22Rv1 (cell line): ENCODE data around the gene DTD1.

Source experiments
- H3K27ac ChIP-seq: fragments of 450-650 bp; 2 replicates; pipeline ENCODE4 v1.5.1; 2017
- CTCF ChIP-seq: fragments of 450-650 bp; IDR thresholded peaks from 2 replicates; pipeline ENCODE4 v1.5.1; 2017; ENCODE audit warnings: mild to moderate bottlenecking
- ZFX ChIP-seq: fragments of 450-650 bp; IDR thresholded peaks from 2 replicates; pipeline ENCODE4 v1.6.1; 2017; ENCODE audit warnings: antibody characterized with exemption, borderline replicate concordance

DTD1 gene

DNA sequence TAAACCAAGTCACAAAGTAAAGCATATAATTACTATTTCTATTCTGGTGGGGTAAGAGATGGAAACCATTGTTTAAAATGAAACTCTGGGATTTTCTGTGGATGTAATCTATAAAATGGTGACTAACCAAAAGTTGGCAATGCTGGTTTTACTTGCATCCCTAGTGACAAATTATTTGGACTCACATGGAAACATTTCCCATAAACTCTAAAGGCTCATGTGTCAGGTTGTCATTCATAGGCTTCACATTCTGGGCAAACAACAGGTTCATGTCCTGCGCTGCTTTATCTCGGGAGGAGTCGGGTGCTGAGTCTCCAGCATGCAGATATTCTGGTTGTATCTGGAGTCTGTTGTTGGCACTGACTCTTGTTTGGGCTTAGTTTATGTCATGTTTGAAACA is 127.7 kb downstream of the DTD1 start:
- no peak overlapping the region for H3K27ac ChIP-seq
- TF ChIP-seq ZFX (no peak), CTCF (no peak)

DNA sequence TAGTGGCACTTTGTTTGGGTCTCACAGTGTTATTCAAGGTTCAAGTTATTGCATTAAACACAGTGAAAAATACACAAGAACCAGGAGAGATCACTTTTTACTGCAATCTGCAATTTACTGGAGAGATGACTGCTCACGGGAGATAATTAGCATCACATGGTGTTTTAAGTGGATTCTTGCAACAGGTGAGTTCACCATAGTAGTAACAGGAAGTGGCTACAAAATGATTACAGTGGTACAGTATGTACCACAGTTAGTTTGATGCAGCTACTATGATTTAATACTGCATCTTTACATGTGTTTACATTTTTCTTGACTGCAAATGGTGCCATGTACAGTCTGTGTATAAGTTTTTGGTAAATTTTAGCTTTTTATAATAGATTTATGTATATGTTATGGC is 129.2 kb downstream of the DTD1 start:
- no peak overlapping the region for H3K27ac ChIP-seq
- TF ChIP-seq CTCF: no peak
- TF ChIP-seq ZFX: no peak

- no peak overlapping the region for H3K27ac ChIP-seq
- TF ChIP-seq CTCF: peak; percentile 12; the same call in 1 of the 2 replicates
- TF ChIP-seq ZFX: no peak
Observed at GRCh38 chr20:18718129-18718528, 130.3 kb downstream of the DTD1 start.

- no peak overlapping the region for H3K27ac ChIP-seq
- TF ChIP-seq ZFX (no peak), CTCF (no peak)
Observed at GRCh38 chr20:18719426-18719825, 131.6 kb downstream of the DTD1 start.

DNA sequence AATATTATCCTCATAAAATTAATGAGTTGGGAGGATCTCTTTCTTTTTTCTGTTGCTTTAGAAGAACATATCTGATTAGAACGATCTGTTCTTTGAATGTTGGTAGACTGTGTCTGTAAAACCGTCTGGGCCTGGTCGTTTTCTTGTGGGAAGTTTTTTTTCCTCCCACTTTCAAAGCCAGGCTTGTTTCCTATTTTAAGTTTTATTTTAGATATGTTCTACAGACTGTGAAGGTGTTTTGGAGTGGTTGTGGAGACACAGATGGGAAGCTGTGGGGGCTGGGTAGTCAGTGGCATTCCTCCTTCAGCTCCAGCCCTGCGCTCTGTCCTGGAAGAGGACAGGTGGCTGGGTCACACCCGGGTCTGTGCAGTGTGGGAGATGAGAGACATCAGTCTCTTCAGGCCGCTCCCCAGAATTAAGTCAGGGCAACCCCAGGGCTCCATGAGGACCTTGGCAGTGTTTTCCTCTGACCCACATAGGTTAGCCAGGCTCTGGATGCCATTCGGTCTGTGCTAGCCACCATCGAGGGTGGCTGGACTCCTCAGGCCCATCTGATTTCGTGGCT is 133.8 kb downstream of the DTD1 start:
- H3K27ac ChIP-seq: no peak overlapping the region
- TF ChIP-seq CTCF (no peak), ZFX (no peak)

DNA sequence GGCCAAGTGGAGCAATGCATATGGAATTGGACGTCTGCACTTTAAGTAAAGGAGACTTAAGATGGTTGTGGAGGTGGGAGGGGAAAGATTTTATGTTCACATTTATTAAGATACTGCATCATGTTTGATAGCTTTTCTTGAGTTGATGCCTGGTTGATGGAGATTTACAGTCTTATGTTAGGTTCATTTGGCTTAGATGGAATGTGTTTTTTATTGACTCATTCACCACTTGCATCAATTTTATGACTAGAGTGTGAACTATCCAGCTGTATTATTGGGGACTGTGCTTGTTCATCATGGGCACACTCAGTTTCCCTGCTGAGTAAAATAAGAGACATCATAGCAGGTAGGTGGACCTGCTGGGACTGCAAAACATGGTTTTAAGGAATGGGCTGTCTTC is 134.5 kb downstream of the DTD1 start:
- TF ChIP-seq CTCF: no peak
- no peak for TF ChIP-seq ZFX
- no peak overlapping the region for H3K27ac ChIP-seq

- no peak for TF ChIP-seq CTCF
- TF ChIP-seq ZFX: no peak
- H3K27ac ChIP-seq: no peak overlapping the region
Observed at GRCh38 chr20:18724077-18724476, 136.2 kb downstream of the DTD1 start.
